Liver (tissue), 2 donors: ENCODE measurements around the gene CDH4.

Source experiments
- FOXA1 ChIP-seq: IDR thresholded peaks from 2 replicates; pipeline ENCODE4 v1.6.1; 2016; ENCODE audit warnings: antibody characterized with exemption
- TF ChIP-seq, protein P1 (sequence below): IDR thresholded peaks from 2 replicates; pipeline ENCODE4 v1.6.1; 2016; ENCODE audit warnings: antibody characterized with exemption
- TF ChIP-seq, protein P2 (sequence below): fragments of 150-350 bp; IDR thresholded peaks from 2 replicates; pipeline ENCODE4 v1.5.1; 2017; ENCODE audit warnings: improper control_type of control experiment, low read depth, low read length; ENCODE audit not compliant: missing input control
- donor health status: healthy.

DNA sequence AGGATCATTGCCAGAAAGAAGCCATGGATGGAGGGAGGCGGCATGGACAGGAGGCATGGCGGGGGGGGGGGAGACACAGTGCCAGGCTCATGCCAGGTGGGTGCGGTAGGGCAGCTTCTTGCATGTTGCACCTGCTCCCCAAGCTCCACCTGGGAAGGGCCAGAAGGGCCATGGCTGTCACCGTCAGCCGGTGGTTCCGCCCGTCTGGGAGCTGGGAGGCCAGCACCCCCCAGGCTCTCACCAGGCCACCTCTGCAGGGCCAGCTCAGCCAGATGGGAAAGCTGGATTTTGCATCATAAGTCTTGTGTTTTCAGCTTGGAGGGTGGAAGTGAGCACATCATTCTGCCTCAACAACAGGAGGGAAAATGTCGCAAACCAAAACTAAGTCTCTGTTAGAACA is 409.0 kb downstream of the CDH4 start:
- TF ChIP-seq FOXA1, result no peak
- TF ChIP-seq, protein P1, sequence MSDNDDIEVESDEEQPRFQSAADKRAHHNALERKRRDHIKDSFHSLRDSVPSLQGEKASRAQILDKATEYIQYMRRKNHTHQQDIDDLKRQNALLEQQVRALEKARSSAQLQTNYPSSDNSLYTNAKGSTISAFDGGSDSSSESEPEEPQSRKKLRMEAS, result no peak
- TF ChIP-seq, protein P2, sequence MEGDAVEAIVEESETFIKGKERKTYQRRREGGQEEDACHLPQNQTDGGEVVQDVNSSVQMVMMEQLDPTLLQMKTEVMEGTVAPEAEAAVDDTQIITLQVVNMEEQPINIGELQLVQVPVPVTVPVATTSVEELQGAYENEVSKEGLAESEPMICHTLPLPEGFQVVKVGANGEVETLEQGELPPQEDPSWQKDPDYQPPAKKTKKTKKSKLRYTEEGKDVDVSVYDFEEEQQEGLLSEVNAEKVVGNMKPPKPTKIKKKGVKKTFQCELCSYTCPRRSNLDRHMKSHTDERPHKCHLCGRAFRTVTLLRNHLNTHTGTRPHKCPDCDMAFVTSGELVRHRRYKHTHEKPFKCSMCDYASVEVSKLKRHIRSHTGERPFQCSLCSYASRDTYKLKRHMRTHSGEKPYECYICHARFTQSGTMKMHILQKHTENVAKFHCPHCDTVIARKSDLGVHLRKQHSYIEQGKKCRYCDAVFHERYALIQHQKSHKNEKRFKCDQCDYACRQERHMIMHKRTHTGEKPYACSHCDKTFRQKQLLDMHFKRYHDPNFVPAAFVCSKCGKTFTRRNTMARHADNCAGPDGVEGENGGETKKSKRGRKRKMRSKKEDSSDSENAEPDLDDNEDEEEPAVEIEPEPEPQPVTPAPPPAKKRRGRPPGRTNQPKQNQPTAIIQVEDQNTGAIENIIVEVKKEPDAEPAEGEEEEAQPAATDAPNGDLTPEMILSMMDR, result no peak
